Natural killer cell (primary cell): ENCODE measurements around the gene DGKQ. TPM values are rescaled to one million over a fixed set of nuclear protein-coding genes. Genes with fewer than 3 reads are reported as not detected.
A peak's percentile ranks its signal among the peaks of the same experiment; 100 is the strongest.
"Not testable (repeated sequence)": the region's sequence is repeated elsewhere in the genome, so short reads cannot be mapped to it uniquely, and the experiment has no call there.

Experiments
- ATAC-seq, 3 donors: fragments of 150-1000 bp in 2 of 3; fragments of 200-7000 bp in 1 of 3; cut with Tn5 transposase; 1 replicate in 1 of 3; 2 replicates in 2 of 3; pipeline ENCODE4 v1.10.0; 2021; ENCODE audit warnings: mild to moderate bottlenecking in 2 of 3, moderate library complexity in 2 of 3
- DNase-seq, 2 donors: peaks; one replicate each; pipeline versions ENCODE4 v3.0.0 to v3.0.0-alpha.2; 2013 to 2021; ENCODE audit warnings: mixed read lengths in 1 of 2
- H3K27ac ChIP-seq: one replicate; pipeline ENCODE4 v1.5.1; 2013; ENCODE audit warnings: mild to moderate bottlenecking, low read length
- H3K27me3 ChIP-seq: one replicate; pipeline ENCODE4 v1.6.1; 2013; ENCODE audit warnings: low read length; ENCODE audit not compliant: control insufficient read depth, insufficient read depth
- H3K36me3 ChIP-seq: one replicate; pipeline ENCODE4 v1.6.1; 2013; ENCODE audit warnings: low read length; ENCODE audit not compliant: control insufficient read depth, insufficient read depth
- H3K4me1 ChIP-seq: one replicate; pipeline ENCODE4 v1.6.1; 2013; ENCODE audit warnings: low read length; ENCODE audit not compliant: control insufficient read depth, insufficient read depth
- H3K4me3 ChIP-seq: one replicate; pipeline ENCODE4 v1.5.1; 2013; ENCODE audit warnings: low read length
- H3K9me3 ChIP-seq: one replicate; pipeline ENCODE4 v1.6.1; 2013; ENCODE audit warnings: low read length; ENCODE audit not compliant: control insufficient read depth, insufficient read depth
- H3K27ac Mint-ChIP-seq, 2 donors: one replicate each; pipeline ENCODE4 v1.8.0; 2022; ENCODE audit warnings: mild to moderate bottlenecking in 2 of 2, mixed read lengths in 2 of 2, moderate library complexity in 1 of 2
- H3K27me3 Mint-ChIP-seq, 2 donors: one replicate each; pipeline ENCODE4 v1.8.0; 2022; ENCODE audit warnings: low read depth in 2 of 2, mixed read lengths in 2 of 2
- H3K36me3 Mint-ChIP-seq: one replicate; pipeline ENCODE4 v1.8.0; 2022; ENCODE audit warnings: mixed read lengths
- H3K4me1 Mint-ChIP-seq, 2 donors: one replicate each; pipeline ENCODE4 v1.8.0; 2022; ENCODE audit warnings: mixed read lengths in 2 of 2
- H3K4me3 Mint-ChIP-seq: one replicate; pipeline ENCODE4 v1.8.0; 2022; ENCODE audit warnings: mild to moderate bottlenecking, moderate library complexity, mixed read lengths
- H3K9me3 Mint-ChIP-seq, 2 donors: one replicate each; pipeline ENCODE4 v1.8.0; 2022; ENCODE audit warnings: mixed read lengths in 2 of 2
- WGBS: methylation state at CpG from one replicate; pipeline ENCODE4 v1.1.7; 2013; ENCODE audit warnings: missing lambda C conversion rate; ENCODE audit not compliant: insufficient coverage; 5-methylcytosine and 5-hydroxymethylcytosine counted together
- intact Hi-C: fragments of 100-400 bp; cut with micrococcal nuclease; formaldehyde crosslinking; loops from one replicate; pipeline ENCODE4 v1.14.2; 2022
- total RNA-seq, 4 donors: library from RNA; stranded (reverse); fragments of 120-200 nt in 1 of 4; gene quantifications; one replicate each; pipeline versions ENCODE4 v1.2.3 to v1.2.4, GENCODE V29; 2013 to 2022
- TF ChIP-seq, protein P1 (sequence below): fragments of 200-600 bp; IDR thresholded peaks from one replicate; pipeline ENCODE4 v1.8.0; 2022; ENCODE audit warnings: antibody characterized with exemption

The DGKQ gene
- total RNA-seq, 3 donors from 2014 or later (not counting 1 experiment from before 2014, with no cell fraction given), result 64.2 to 79.5 (median 65.2) TPM

DNA sequence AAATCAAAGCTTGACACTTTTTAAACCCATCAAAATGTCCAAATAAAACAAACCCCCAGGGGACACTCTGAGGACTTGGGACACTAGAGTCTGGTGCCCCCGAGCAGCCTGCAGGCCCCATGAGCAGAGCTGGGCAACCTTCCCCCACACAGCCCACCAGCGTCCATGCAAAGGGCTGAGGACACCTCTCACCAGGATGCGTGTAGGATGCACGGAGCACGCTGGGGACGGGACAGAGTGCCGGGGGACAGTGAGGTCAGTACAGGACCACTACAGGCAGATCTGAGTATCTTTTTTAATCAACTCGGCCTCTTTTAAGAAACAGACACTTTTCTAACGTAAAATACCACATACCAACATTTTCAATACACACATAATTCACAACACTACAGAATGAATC lies 48.2 kb downstream of the DGKQ start:
- no peak for ATAC-seq
- Mint-ChIP-seq H3K4me3 (no peak overlapping the region), H3K4me1 (peaks cover 51 to 59% of the 10 kb centered on the region in 2 donors), H3K36me3 (no peaks in the 10 kb centered on the region), H3K27ac (peak overlapping the region; percentile 82 to 84), H3K9me3 (no peaks in the 10 kb centered on the region), H3K27me3 (no peaks in the 10 kb centered on the region)
- no peak overlapping the region for H3K4me3 ChIP-seq
- no peaks in the 10 kb centered on the region for H3K9me3 ChIP-seq
- no peak overlapping the region for H3K27ac ChIP-seq
- H3K36me3 ChIP-seq, result peaks cover 5% of the 10 kb centered on the region
- intact Hi-C loops, result no loop called here
- no peaks in the 10 kb centered on the region for H3K27me3 ChIP-seq
- 94% methylated on average over 9 of the region's 9 CpGs for WGBS
- TF ChIP-seq, protein P1, sequence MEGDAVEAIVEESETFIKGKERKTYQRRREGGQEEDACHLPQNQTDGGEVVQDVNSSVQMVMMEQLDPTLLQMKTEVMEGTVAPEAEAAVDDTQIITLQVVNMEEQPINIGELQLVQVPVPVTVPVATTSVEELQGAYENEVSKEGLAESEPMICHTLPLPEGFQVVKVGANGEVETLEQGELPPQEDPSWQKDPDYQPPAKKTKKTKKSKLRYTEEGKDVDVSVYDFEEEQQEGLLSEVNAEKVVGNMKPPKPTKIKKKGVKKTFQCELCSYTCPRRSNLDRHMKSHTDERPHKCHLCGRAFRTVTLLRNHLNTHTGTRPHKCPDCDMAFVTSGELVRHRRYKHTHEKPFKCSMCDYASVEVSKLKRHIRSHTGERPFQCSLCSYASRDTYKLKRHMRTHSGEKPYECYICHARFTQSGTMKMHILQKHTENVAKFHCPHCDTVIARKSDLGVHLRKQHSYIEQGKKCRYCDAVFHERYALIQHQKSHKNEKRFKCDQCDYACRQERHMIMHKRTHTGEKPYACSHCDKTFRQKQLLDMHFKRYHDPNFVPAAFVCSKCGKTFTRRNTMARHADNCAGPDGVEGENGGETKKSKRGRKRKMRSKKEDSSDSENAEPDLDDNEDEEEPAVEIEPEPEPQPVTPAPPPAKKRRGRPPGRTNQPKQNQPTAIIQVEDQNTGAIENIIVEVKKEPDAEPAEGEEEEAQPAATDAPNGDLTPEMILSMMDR, result no peak
- H3K4me1 ChIP-seq, result peaks cover 67% of the 10 kb centered on the region
- no peak for DNase-seq

DNA sequence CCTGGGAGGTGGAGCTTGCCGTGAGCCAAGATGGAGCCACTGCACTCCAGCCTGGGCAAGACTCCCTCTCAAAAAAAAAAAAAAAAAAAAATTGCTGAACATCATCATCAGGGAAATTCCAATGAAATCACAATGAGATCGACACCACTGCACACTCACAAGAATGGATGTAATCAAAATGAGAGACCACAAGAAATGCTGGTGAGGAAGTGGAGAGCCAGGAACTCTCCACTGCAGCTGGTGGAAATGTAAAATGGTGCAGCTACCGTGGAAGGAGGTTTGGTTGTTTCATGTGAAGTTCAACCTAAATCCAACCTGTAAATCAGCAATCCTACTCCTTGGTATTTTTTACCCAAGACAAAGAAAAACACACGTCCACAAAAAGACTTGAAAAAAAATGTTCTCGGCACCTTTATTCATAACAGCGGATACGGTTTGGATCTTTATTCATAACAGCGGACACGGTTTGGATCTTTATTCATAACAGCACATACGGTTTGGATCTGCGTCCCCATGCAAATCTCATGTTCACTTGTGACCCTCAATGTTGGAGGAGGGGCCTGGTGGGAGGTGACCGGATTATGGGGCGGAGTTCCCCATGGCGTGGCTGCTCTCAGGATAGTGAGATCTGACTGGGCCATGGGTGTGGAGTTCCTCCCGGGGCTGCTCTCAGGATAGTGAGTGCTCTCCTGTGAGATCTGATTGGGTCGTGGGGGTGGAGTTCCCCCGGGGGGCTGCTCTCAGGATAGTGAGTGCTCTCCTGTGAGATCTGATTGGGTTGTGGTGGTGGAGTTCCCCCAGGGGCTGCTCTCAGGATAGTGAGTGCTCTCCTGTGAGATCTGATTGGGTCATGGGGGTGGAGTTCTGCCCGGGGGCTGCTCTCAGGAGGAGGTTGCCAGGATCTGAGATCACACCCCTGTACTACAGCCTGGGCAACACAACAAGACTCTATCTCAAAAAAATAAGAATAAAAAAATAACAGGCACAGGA lies 49.0 kb downstream of the DGKQ start:
- TF ChIP-seq, protein P1, result no peak
- no peak overlapping the region for H3K27ac ChIP-seq
- Mint-ChIP-seq H3K4me1 (peaks cover 55 to 60% of the 10 kb centered on the region in 2 donors), H3K36me3 (no peaks in the 10 kb centered on the region), H3K27ac (peak overlapping the region; percentile 82 to 84), H3K9me3 (no peaks in the 10 kb centered on the region), H3K27me3 (no peaks in the 10 kb centered on the region), H3K4me3 (peak overlapping the region; percentile 13)
- DNase-seq (peak in 1 of 2 donors; percentile 70), ATAC-seq (peak; percentile 75 to 81 (median 76))
- intact Hi-C loops, result no loop called here
- peaks cover 71% of the 10 kb centered on the region for H3K4me1 ChIP-seq
- H3K9me3 ChIP-seq, result no peaks in the 10 kb centered on the region
- H3K36me3 ChIP-seq, result peaks cover 5% of the 10 kb centered on the region
- no peak overlapping the region for H3K4me3 ChIP-seq
- H3K27me3 ChIP-seq, result no peaks in the 10 kb centered on the region
- WGBS, result 79% methylated on average over 14 of the region's 18 CpGs

DNA sequence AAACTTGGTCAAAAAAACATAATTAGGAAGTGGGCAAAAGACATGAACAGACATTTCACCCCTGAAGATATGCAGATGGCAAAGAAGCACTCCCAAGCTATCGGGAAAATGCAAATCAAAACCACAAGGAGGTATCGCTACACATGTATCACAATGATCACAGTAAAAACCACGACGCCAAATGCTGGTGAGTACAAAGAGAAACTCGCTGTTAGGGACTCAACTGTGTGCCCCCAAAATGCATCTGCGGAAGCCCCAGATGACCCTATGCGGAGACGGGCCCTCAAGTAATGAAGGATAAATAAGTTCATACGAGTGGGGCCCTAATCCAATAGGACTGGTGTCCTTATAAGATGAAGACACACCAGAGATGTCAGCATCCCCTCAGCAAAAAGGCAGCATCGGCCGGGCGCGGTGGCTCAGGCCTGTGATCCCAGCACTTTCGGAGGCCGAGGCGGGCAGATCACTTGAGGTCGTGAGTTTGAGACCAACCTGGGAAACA lies 51.5 kb downstream of the DGKQ start:
- Histone ChIP-seq H3K27ac (peak overlapping the region; percentile 53), H3K4me3 (no peak overlapping the region), H3K4me1 (peaks cover 59% of the 10 kb centered on the region), H3K9me3 (no peaks in the 10 kb centered on the region), H3K27me3 (no peaks in the 10 kb centered on the region), H3K36me3 (peaks cover 3% of the 10 kb centered on the region)
- no peak for ATAC-seq
- H3K27ac Mint-ChIP-seq, result peak overlapping the region; percentile 81 to 85
- H3K36me3 Mint-ChIP-seq, result no peaks in the 10 kb centered on the region
- 62% methylated on average over 17 of the region's 17 CpGs for WGBS
- intact Hi-C loops, result no loop called here
- H3K4me3 Mint-ChIP-seq, result peak overlapping the region; percentile 13
- H3K4me1 Mint-ChIP-seq, result peaks cover 66 to 71% of the 10 kb centered on the region in 2 donors
- peak in 1 of 2 donors; percentile 40 for DNase-seq
- no peaks in the 10 kb centered on the region for H3K27me3 Mint-ChIP-seq
- no peaks in the 10 kb centered on the region for H3K9me3 Mint-ChIP-seq
- TF ChIP-seq, protein P1, result no peak

DNA sequence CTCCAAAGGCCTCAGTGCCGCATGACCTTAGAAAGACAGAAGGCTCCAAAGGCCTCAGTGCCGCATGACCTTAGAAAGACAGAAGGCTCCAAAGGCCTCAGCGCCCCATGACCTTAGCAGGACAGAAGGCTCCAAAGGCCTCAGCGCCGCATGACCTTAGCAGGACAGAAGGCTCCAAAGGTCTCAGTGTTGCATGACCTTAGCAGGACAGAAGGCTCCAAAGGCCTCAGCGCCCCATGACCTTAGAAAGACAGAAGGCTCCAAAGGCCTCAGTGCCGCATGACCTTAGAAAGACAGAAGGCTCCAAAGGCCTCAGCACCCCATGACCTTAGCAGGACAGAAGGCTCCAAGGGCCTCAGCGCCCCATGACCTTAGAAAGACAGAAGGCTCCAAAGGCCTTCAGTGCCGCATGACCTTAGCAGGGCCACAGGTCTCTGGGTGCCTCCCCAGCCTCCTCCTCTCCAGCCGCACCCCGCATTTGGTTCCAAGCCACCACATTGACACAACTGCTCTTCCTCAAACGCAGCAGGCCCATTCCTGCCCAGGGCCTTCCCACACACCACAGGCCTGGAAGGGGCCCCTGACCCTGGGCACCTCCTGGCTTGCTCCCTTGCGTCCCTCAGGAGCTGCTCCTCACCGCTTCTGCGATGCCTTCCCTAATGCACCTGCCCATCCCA lies 54.2 kb downstream of the DGKQ start:
- ATAC-seq, H3K27me3 Mint-ChIP-seq, H3K27me3 ChIP-seq, H3K36me3 ChIP-seq, H3K9me3 Mint-ChIP-seq, H3K36me3 Mint-ChIP-seq, H3K4me3 ChIP-seq, H3K9me3 ChIP-seq, H3K4me3 Mint-ChIP-seq, DNase-seq, intact Hi-C loops, H3K27ac ChIP-seq: not testable (repeated sequence)
- H3K4me1 ChIP-seq, result peaks cover 59% of the 10 kb centered on the region
- Mint-ChIP-seq H3K27ac (peak overlapping the region; percentile 3 to 11), H3K4me1 (peaks cover 70 to 71% of the 10 kb centered on the region in 2 donors)
- 98% methylated on average over 15 of the region's 15 CpGs for WGBS

DNA sequence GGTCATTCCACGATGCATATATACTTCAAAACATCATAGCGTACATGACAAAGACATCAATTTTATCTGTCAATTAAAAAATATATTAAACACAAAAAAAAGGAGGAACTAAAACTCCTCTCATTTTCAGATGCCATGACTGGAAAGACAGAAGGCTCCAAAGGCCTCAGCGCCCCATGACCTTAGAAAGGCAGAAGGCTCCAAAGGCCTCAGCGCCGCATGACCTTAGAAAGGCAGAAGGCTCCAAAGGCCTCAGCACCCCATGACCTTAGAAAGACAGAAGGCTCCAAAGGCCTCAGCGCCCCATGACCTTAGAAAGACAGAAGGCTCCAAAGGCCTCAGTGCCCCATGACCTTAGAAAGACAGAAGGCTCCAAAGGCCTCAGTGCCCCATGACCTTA lies 54.8 kb downstream of the DGKQ start:
- ATAC-seq, H3K9me3 ChIP-seq, H3K27ac ChIP-seq, H3K27me3 Mint-ChIP-seq, intact Hi-C loops, H3K36me3 ChIP-seq, H3K9me3 Mint-ChIP-seq, H3K27me3 ChIP-seq, H3K4me3 ChIP-seq, DNase-seq, H3K36me3 Mint-ChIP-seq, H3K4me3 Mint-ChIP-seq: not testable (repeated sequence)
- H3K27ac Mint-ChIP-seq, result peak overlapping the region; percentile 41 to 65
- H3K4me1 Mint-ChIP-seq, result peaks cover 69 to 71% of the 10 kb centered on the region in 2 donors
- H3K4me1 ChIP-seq, result peaks cover 56% of the 10 kb centered on the region
- 93% methylated on average over 6 of the region's 6 CpGs for WGBS
